DMS153 (cell line): ENCODE data around the gene GRM2.

Source experiments
- DNase-seq: peaks from one replicate; lab custom pipeline; 2025; lab: John Stamatoyannopoulos, UW

Gene GRM2

GRCh38 chr3:51706021-51706485, 815 bp upstream of the GRM2 start:
- DNase-seq = no peak

GRCh38 chr3:51708216-51708845, 1.5 kb downstream of the GRM2 start:
- no peak for DNase-seq

- no peak for DNase-seq
Observed at GRCh38 chr3:51709004-51709420, 2.1 kb downstream of the GRM2 start.

GRCh38 chr3:51709675-51710074, 2.8 kb downstream of the GRM2 start:
- no peak for DNase-seq

GRCh38 chr3:51710631-51711351, 3.9 kb downstream of the GRM2 start:
- DNase-seq = no peak

GRCh38 chr3:51711352-51712037, 4.6 kb downstream of the GRM2 start:
- DNase-seq = no peak

GRCh38 chr3:51712038-51712420, 5.2 kb downstream of the GRM2 start:
- no peak for DNase-seq

- no peak for DNase-seq
Observed at GRCh38 chr3:51712511-51712931, 5.7 kb downstream of the GRM2 start.

- no peak for DNase-seq
Observed at GRCh38 chr3:51712963-51713362, 6.1 kb downstream of the GRM2 start.

GRCh38 chr3:51715231-51715976, 8.5 kb downstream of the GRM2 start:
- DNase-seq = no peak

- no peak for DNase-seq
Observed at GRCh38 chr3:51715977-51716294, 9.1 kb downstream of the GRM2 start.

GRCh38 chr3:51716805-51717204, 9.9 kb downstream of the GRM2 start:
- DNase-seq = no peak

- no peak for DNase-seq
Observed at GRCh38 chr3:51717446-51717845, 10.6 kb downstream of the GRM2 start.

- DNase-seq = no peak
Observed at GRCh38 chr3:51717947-51718346, 11.1 kb downstream of the GRM2 start.

- DNase-seq = no peak
Observed at GRCh38 chr3:51718547-51719409, 11.9 kb downstream of the GRM2 start.

- DNase-seq = no peak
Observed at GRCh38 chr3:51719410-51720025, 12.7 kb downstream of the GRM2 start.

GRCh38 chr3:51720292-51721061, 13.6 kb downstream of the GRM2 start:
- DNase-seq = no peak

- DNase-seq = no peak
Observed at GRCh38 chr3:51721062-51721745, 14.3 kb downstream of the GRM2 start.

GRCh38 chr3:51722362-51722761, 15.5 kb downstream of the GRM2 start:
- DNase-seq = no peak

GRCh38 chr3:51727500-51727899, 20.6 kb downstream of the GRM2 start:
- no peak for DNase-seq
